HUES64 (cell line): ENCODE measurements around the gene STYX.
"Not testable (repeated sequence)": the region's sequence is repeated elsewhere in the genome, so short reads cannot be mapped to it uniquely, and the experiment has no call there.

Experiments used
- H3K27ac ChIP-seq: 2 replicates; pipeline ENCODE4 v1.7.0; 2013; ENCODE audit warnings: low read depth, low read length, inconsistent platforms
- H3K27me3 ChIP-seq: 2 replicates; pipeline ENCODE4 v1.6.1; 2013; ENCODE audit warnings: mild to moderate bottlenecking, low read length; ENCODE audit not compliant: insufficient read depth
- H3K36me3 ChIP-seq: 2 replicates; pipeline ENCODE4 v1.6.1; 2013; ENCODE audit warnings: mild to moderate bottlenecking, low read length; ENCODE audit not compliant: insufficient read depth
- H3K4me1 ChIP-seq: 2 replicates; pipeline ENCODE4 v1.6.1; 2013; ENCODE audit warnings: mild to moderate bottlenecking, low read length, moderate library complexity; ENCODE audit not compliant: insufficient read depth
- H3K4me3 ChIP-seq: 2 replicates; pipeline ENCODE4 v1.5.1; 2013; ENCODE audit warnings: mild to moderate bottlenecking, low read length, moderate library complexity
- H3K9ac ChIP-seq: 2 replicates; pipeline ENCODE4 v1.6.1; 2013; ENCODE audit warnings: mild to moderate bottlenecking, low read depth, low read length
- H3K9me3 ChIP-seq: 2 replicates; pipeline ENCODE4 v1.6.1; 2013; ENCODE audit warnings: low read depth, low read length; ENCODE audit not compliant: insufficient read depth
- WGBS: fragments of 150-250, 120-280 bp; methylation state at CpG from one replicate; pipeline ENCODE4 v1.1.7; 2013; ENCODE audit warnings: missing lambda C conversion rate; 5-methylcytosine and 5-hydroxymethylcytosine counted together

The STYX gene

DNA sequence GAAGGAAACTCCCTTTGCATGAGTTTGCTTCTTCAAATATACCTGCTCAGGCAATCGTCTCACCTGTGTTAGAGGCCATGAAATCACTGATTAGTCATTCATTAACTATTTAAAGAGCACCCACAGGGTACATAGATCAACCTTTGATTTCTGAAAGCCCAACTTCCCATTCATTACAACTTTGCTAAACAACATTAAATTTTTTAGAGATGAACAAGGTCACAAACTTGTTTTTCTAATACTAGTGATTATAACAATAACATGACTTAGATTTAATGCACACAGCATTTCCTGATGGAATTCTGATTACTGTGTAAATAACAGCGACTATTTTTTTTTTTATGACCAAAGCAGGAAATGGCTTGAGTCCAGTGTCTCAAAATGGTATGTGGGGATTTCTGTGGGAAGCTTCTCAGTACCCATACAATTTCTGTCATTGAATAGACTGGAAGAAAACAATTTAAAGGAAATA, 29.2 kb upstream of the STYX start:
- WGBS, result 79% methylated on average over 2 of the region's 2 CpGs
- H3K9ac ChIP-seq, result no peak overlapping the region
- H3K9me3 ChIP-seq, result no peaks in the 10 kb centered on the region
- no peaks in the 10 kb centered on the region for H3K27me3 ChIP-seq
- H3K4me1 ChIP-seq, result no peaks in the 10 kb centered on the region
- no peak overlapping the region for H3K4me3 ChIP-seq
- H3K36me3 ChIP-seq, result no peaks in the 10 kb centered on the region
- H3K27ac ChIP-seq, result no peak overlapping the region

DNA sequence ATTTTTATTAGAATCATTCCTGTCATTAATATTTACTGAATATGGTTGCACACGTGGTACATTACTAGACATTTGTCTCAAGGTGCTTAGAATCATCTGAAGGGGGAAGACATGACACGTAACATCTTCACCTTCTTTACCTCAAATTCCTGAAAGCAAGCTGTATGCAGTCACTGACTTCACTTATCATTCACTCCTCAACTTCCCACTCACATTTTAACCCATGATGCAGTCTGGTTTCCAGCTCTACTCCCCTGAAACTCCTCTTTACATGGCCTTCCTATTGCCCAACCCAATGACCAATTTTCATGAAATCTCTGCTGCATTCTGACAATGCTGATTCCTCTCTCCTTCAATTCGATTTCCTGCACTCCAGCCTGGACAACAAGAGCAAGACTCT, 28.7 kb upstream of the STYX start:
- Histone ChIP-seq H3K9ac (no peak overlapping the region), H3K4me3 (no peak overlapping the region), H3K4me1 (no peaks in the 10 kb centered on the region), H3K27me3 (no peaks in the 10 kb centered on the region), H3K27ac (no peak overlapping the region), H3K36me3 (no peaks in the 10 kb centered on the region), H3K9me3 (no peaks in the 10 kb centered on the region)
- 81% methylated on average over 3 of the region's 3 CpGs for WGBS

DNA sequence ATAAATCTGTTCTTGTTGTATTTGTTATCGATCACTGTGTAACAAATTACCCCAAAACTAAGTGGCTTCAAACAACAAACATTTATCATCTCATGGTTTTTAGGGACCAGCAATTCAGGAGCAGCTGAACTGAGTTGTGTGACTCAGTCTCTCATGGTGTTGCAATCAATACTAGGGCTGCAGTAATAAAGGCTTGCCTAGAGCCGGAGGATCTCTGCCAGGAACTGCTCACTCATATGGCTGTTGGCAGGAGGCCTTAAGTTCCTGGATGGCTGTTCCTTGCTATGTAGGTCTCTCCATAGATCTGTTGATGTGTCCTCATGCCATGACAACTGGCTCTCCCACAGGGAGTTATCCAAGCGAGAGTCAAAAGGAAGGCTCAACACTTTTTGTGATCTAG, 26.7 kb upstream of the STYX start:
- peaks cover 7% of the 10 kb centered on the region for H3K4me1 ChIP-seq
- H3K36me3 ChIP-seq, result peaks cover under 1% of the 10 kb centered on the region; the same call in 1 of the 2 replicates
- 92% methylated on average over 2 of the region's 3 CpGs for WGBS
- no peak overlapping the region for H3K27ac ChIP-seq
- H3K27me3 ChIP-seq, result no peaks in the 10 kb centered on the region
- H3K9me3 ChIP-seq, result no peaks in the 10 kb centered on the region
- no peak overlapping the region for H3K4me3 ChIP-seq
- H3K9ac ChIP-seq, result no peak overlapping the region

GRCh38 chr14:52703664-52704063, 26.3 kb upstream of the STYX start:
- H3K4me3 ChIP-seq, result no peak overlapping the region
- peaks cover 5% of the 10 kb centered on the region for H3K36me3 ChIP-seq
- 75% methylated on average over 2 of the region's 2 CpGs for WGBS
- H3K9ac ChIP-seq, result no peak overlapping the region
- peaks cover 10% of the 10 kb centered on the region for H3K4me1 ChIP-seq
- no peak overlapping the region for H3K27ac ChIP-seq
- H3K9me3 ChIP-seq, result no peaks in the 10 kb centered on the region
- no peaks in the 10 kb centered on the region for H3K27me3 ChIP-seq

DNA sequence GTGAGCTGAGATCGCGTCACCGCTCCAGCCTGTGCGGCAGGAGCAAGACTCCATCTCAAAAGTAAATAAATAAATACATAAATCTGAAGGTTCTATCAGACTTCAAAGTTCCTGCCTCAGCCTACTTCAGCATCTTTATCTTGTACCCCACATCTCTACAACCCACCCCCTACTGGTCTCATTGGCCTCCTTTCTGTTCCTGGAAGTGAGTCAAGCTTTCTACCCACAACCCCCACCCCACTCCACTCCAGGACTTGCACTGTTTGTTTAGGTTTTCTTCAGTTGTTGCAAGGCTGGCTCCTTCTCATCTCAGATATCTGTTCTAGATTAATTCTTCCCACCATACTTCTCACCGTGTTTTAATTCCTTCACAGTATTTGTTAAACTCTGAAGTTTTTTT, 23.7 kb upstream of the STYX start:
- Histone ChIP-seq H3K27me3 (no peaks in the 10 kb centered on the region), H3K9ac (peak overlapping the region; percentile 76; the same call in 1 of the 2 replicates), H3K36me3 (peaks cover 30% of the 10 kb centered on the region), H3K4me3 (peak overlapping the region; percentile 83), H3K27ac (peak overlapping the region; percentile 65), H3K9me3 (no peaks in the 10 kb centered on the region), H3K4me1 (peaks cover 10% of the 10 kb centered on the region)
- 100% methylated on average over 2 of the region's 5 CpGs for WGBS

- H3K27me3 ChIP-seq, result no peaks in the 10 kb centered on the region
- H3K9me3 ChIP-seq, result no peaks in the 10 kb centered on the region
- WGBS, result 4% methylated on average over 43 of the region's 43 CpGs
- peak within 1 kb of the TSS; percentile 93 for H3K9ac ChIP-seq
- H3K36me3 ChIP-seq, result peaks cover 37% of the 10 kb centered on the region
- H3K27ac ChIP-seq, result peak within 1 kb of the TSS; percentile 82
- peaks cover 10% of the 10 kb centered on the region for H3K4me1 ChIP-seq
- H3K4me3 ChIP-seq, result peak within 1 kb of the TSS; percentile 83
Observed at GRCh38 chr14:52706724-52707706, 23.0 kb upstream of the STYX start, which contains the start of gene PSMC6. Gene PSMC6 (plus strand): TSS chr14:52707200. CDS start chr14:52707220, 20 bp downstream.

GRCh38 chr14:52711666-52712065, 18.3 kb upstream of the STYX start:
- H3K9me3 ChIP-seq, result no peaks in the 10 kb centered on the region
- WGBS, result 100% methylated on average over 1 of the region's 1 CpG
- H3K36me3 ChIP-seq, result peaks cover 82% of the 10 kb centered on the region
- H3K27me3 ChIP-seq, result no peaks in the 10 kb centered on the region
- H3K4me3 ChIP-seq, result no peak overlapping the region
- peaks cover 6% of the 10 kb centered on the region for H3K4me1 ChIP-seq
- H3K9ac ChIP-seq, result no peak overlapping the region
- H3K27ac ChIP-seq, result no peak overlapping the region

DNA sequence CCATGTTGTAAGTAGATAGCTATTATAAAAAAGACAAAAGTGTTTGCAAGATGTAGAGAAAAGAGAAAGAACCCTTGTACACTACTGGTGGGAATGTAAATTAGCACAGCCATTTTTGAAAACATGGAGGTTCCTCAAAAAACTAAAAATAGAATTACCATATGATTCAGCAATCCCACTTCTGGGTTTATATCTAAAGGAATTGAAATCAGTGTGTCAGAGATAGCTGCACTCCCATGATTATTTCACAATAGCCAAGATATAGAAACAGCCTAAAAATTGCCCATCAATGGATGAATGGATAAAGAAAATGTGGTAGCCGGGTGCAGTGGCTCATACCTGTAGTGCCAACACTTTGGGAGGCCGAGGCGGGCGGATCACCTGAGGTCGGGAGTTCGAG, 13.8 kb upstream of the STYX start:
- Histone ChIP-seq H3K36me3 (peaks cover 98% of the 10 kb centered on the region), H3K27me3 (no peaks in the 10 kb centered on the region), H3K9ac (no peak overlapping the region)

GRCh38 chr14:52723514-52724359, 6.2 kb upstream of the STYX start:
- H3K9me3 ChIP-seq, result no peaks in the 10 kb centered on the region
- no peak overlapping the region for H3K4me3 ChIP-seq
- 92% methylated on average over 4 of the region's 4 CpGs for WGBS
- no peak overlapping the region for H3K9ac ChIP-seq
- H3K36me3 ChIP-seq, result peaks cover 96% of the 10 kb centered on the region
- no peak overlapping the region for H3K27ac ChIP-seq
- H3K4me1 ChIP-seq, result no peaks in the 10 kb centered on the region
- no peaks in the 10 kb centered on the region for H3K27me3 ChIP-seq

More for the DNA sequence above, 13.8 kb upstream of the STYX start:
- H3K4me1 ChIP-seq, result no peaks in the 10 kb centered on the region
- H3K27ac ChIP-seq, result no peak overlapping the region
- no peak overlapping the region for H3K4me3 ChIP-seq
- H3K9me3 ChIP-seq, result no peaks in the 10 kb centered on the region
- whole genome bisulfite sequencing, result 89% methylated on average over 6 of the region's 6 CpGs

- Histone ChIP-seq H3K4me1 (peaks cover 4% of the 10 kb centered on the region; the same call in 1 of the 2 replicates), H3K27me3 (no peaks in the 10 kb centered on the region), H3K9ac (no peak overlapping the region), H3K36me3 (peaks cover 92% of the 10 kb centered on the region), H3K27ac (no peak overlapping the region), H3K9me3 (no peaks in the 10 kb centered on the region), H3K4me3 (no peak overlapping the region)
Observed at GRCh38 chr14:52724360-52724644, 5.7 kb upstream of the STYX start.

GRCh38 chr14:52727509-52727908, 2.5 kb upstream of the STYX start:
- H3K27ac ChIP-seq, H3K9ac ChIP-seq, H3K4me1 ChIP-seq, H3K4me3 ChIP-seq, H3K27me3 ChIP-seq, H3K9me3 ChIP-seq: not testable (repeated sequence)
- WGBS, result 98% methylated on average over 2 of the region's 2 CpGs
- peaks cover 60% of the 10 kb centered on the region for H3K36me3 ChIP-seq
